Measurements from ENCODE around the gene CYP1B1.

Gene CYP1B1

DNA sequence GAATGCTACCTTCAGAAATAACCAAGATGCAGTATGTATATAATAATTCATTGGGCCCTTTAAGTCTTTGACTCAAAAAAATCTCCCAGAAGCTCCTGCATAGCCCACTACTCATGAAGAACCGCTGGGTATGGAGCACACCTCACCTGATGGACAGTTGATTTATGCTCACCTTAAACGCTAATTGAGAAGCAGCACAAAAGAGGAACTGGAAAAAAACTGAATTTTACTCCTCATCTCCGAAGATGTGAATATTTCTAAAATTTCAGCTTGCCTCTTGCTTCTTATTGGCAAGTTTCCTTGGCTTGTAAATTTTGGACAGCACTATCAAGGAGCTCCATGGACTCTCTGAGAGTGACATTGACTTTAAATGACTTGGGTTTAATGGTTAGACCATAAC lies 5.5 kb downstream of the CYP1B1 start:
- no peak for TF ChIP-seq SIN3A (IDR thresholded peaks at IDR 0.05; ENCODE audit: borderline replicate concordance, insufficient read depth, low read length)
- no peak for TF ChIP-seq FOXP2 (optimal IDR thresholded peaks at IDR 0.05; ENCODE audit: borderline replicate concordance, extremely low read depth, extremely low read length, insufficient read depth)
- TF ChIP-seq, protein P1, sequence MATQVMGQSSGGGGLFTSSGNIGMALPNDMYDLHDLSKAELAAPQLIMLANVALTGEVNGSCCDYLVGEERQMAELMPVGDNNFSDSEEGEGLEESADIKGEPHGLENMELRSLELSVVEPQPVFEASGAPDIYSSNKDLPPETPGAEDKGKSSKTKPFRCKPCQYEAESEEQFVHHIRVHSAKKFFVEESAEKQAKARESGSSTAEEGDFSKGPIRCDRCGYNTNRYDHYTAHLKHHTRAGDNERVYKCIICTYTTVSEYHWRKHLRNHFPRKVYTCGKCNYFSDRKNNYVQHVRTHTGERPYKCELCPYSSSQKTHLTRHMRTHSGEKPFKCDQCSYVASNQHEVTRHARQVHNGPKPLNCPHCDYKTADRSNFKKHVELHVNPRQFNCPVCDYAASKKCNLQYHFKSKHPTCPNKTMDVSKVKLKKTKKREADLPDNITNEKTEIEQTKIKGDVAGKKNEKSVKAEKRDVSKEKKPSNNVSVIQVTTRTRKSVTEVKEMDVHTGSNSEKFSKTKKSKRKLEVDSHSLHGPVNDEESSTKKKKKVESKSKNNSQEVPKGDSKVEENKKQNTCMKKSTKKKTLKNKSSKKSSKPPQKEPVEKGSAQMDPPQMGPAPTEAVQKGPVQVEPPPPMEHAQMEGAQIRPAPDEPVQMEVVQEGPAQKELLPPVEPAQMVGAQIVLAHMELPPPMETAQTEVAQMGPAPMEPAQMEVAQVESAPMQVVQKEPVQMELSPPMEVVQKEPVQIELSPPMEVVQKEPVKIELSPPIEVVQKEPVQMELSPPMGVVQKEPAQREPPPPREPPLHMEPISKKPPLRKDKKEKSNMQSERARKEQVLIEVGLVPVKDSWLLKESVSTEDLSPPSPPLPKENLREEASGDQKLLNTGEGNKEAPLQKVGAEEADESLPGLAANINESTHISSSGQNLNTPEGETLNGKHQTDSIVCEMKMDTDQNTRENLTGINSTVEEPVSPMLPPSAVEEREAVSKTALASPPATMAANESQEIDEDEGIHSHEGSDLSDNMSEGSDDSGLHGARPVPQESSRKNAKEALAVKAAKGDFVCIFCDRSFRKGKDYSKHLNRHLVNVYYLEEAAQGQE (IDR thresholded peaks at IDR 0.05; ENCODE audit: insufficient read depth in 1 of 2, low read depth in 2 of 2, low read length in 2 of 2) = no peak
- no peak for TF ChIP-seq TAF1 (IDR thresholded peaks at IDR 0.05; ENCODE audit: borderline replicate concordance, insufficient read depth, low read length)
- TF ChIP-seq POLR2AphosphoS5 (IDR thresholded peaks at IDR 0.05; ENCODE audit: low read depth, low read length) = no peak

DNA sequence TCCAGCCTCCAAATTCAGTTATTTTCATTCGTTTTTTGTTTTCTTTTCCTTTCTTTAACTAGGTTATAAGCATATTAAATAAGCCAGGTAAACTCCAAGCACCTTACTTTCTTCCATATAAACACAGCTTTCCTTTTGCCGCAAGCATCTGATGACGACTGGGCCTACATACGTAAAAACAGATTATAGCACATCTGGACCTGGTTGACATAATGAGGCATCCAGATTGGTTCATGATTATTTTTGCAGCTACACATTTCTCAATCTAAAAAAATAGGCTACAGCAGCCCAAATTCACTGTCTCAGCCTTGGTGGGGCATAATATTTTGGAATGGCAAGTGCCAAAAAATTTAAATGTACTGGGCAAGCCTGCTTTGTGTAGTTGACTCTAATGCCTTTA lies 7.7 kb downstream of the CYP1B1 start:
- no peak for TF ChIP-seq TAF1 (IDR thresholded peaks at IDR 0.05; ENCODE audit: borderline replicate concordance, insufficient read depth, low read length)
- TF ChIP-seq SIN3A (IDR thresholded peaks at IDR 0.05; ENCODE audit: borderline replicate concordance, insufficient read depth, low read length) = no peak
- TF ChIP-seq, protein P1 (IDR thresholded peaks at IDR 0.05; ENCODE audit: insufficient read depth in 1 of 2, low read depth in 2 of 2, low read length in 2 of 2) = no peak
- TF ChIP-seq POLR2AphosphoS5 (IDR thresholded peaks at IDR 0.05; ENCODE audit: low read depth, low read length) = no peak

DNA sequence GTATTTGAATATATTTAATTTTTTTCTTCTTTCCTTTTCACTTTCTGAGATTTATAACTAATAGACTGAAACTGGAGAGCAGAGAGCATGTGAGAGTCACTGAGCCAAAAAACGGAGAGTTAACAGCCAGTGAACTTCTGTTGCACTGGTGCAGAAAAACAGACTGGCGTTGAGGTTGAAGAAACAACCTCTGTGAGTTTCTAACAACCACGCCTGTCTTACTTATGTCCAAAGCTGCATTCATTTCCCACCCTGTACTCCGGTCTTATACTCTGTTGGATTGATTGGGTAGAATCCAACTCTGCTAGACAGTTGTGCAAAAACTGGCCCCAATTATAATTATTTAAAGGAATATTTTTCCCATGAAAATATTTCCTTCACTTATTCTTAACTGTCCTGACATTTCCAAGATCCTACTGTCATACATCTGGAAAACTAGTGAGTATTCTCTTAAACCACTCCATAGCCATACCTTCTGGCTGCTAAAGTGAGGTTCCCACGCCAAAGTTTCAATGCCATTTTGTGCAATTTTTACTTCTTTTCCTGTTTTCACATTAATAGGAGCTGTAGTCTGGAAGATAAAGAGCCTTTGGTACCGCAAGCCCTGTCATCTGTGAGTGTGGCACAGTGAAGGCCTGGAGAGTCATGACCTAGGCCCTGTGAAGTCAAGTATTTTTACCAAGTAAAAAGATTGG lies 9.4 kb downstream of the CYP1B1 start:
- TF ChIP-seq FOXP2 (optimal IDR thresholded peaks at IDR 0.05; ENCODE audit: borderline replicate concordance, extremely low read depth, extremely low read length, insufficient read depth) = no peak
- TF ChIP-seq SIN3A (IDR thresholded peaks at IDR 0.05; ENCODE audit: borderline replicate concordance, insufficient read depth, low read length) = no peak
- no peak for TF ChIP-seq POLR2AphosphoS5 (IDR thresholded peaks at IDR 0.05; ENCODE audit: low read depth, low read length)
- TF ChIP-seq, protein P1 (IDR thresholded peaks at IDR 0.05; ENCODE audit: insufficient read depth in 1 of 2, low read depth in 2 of 2, low read length in 2 of 2) = no peak
- no peak for TF ChIP-seq TAF1 (IDR thresholded peaks at IDR 0.05; ENCODE audit: borderline replicate concordance, insufficient read depth, low read length)

DNA sequence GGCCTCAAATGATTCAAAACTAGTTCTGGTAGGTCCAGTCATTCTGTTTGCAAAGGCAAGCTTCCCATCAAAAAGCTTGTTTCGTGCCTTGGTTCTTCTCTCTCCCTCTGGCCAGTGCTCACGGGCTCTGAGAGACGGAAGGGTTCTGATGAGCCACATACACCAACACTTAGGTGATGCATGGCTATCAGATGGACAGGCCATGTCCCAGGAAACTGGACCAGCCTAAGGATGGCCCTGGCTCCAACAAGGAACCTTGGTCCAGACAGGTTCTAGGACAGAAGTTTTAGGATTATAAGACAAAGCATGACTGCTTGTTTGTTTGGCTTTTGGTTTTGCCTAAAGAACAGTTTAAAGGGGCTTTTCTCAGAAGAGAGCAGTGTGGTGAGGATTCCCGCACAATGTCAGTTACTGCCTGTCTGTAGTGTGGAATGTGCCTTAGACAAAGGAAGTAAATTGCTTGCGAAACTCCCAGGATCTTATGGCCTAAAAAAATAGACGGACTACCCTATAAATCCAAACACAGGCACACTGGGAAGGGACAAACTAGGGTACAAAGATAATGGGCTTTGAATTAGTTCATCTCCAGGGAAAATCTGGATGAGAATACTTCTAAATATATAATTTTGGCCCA lies 10.3 kb downstream of the CYP1B1 start:
- TF ChIP-seq SIN3A (IDR thresholded peaks at IDR 0.05; ENCODE audit: borderline replicate concordance, insufficient read depth, low read length) (no peak), TAF1 (IDR thresholded peaks at IDR 0.05; ENCODE audit: borderline replicate concordance, insufficient read depth, low read length) (no peak), POLR2AphosphoS5 (IDR thresholded peaks at IDR 0.05; ENCODE audit: low read depth, low read length) (no peak), FOXP2 (optimal IDR thresholded peaks at IDR 0.05; ENCODE audit: borderline replicate concordance, extremely low read depth, extremely low read length, insufficient read depth) (no peak)
- TF ChIP-seq, protein P1 (IDR thresholded peaks at IDR 0.05; ENCODE audit: insufficient read depth in 1 of 2, low read depth in 2 of 2, low read length in 2 of 2) = no peak
